Hepatocyte (in vitro differentiated cells): ENCODE data around the gene NFIA.

ENCODE experiments used
- EZH2phosphoT487 ChIP-seq: fragments of 200-600 bp; sonication (generic); IDR thresholded peaks from one replicate; pipeline ENCODE4 v1.6.1; 2018; ENCODE audit warnings: antibody characterized with exemption, mild to moderate bottlenecking, low read depth, moderate library complexity; ENCODE audit not compliant: unreplicated experiment, severe bottlenecking
- TF ChIP-seq, protein P1 (sequence below): fragments of 200-600 bp; sonication (generic); IDR thresholded peaks from 2 replicates; pipeline ENCODE4 v1.5.1; 2016; ENCODE audit warnings: antibody characterized with exemption, mild to moderate bottlenecking; ENCODE audit not compliant: poor library complexity

DNA sequence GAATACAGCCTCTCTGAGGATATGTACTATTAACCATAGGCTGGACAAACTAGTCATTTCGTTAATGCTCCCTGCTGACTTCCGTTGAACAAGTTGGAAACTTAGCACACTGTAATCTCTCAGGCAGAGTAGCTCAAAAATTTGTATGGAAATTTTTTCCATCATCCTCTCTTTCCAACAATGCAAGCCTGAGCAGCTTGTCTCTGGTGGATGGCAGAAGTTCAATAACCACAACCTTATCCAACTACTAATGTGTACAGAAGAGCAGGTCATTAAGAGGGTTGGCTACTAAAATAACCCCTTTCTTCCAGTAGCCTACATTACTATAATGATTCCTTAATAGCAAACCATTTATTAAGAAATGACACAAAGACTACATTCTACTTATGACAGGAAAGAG, 262.3 kb downstream of the NFIA start:
- TF ChIP-seq, protein P1, sequence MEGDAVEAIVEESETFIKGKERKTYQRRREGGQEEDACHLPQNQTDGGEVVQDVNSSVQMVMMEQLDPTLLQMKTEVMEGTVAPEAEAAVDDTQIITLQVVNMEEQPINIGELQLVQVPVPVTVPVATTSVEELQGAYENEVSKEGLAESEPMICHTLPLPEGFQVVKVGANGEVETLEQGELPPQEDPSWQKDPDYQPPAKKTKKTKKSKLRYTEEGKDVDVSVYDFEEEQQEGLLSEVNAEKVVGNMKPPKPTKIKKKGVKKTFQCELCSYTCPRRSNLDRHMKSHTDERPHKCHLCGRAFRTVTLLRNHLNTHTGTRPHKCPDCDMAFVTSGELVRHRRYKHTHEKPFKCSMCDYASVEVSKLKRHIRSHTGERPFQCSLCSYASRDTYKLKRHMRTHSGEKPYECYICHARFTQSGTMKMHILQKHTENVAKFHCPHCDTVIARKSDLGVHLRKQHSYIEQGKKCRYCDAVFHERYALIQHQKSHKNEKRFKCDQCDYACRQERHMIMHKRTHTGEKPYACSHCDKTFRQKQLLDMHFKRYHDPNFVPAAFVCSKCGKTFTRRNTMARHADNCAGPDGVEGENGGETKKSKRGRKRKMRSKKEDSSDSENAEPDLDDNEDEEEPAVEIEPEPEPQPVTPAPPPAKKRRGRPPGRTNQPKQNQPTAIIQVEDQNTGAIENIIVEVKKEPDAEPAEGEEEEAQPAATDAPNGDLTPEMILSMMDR = no peak
- no peak for TF ChIP-seq EZH2phosphoT487
